ENCODE results near the gene NGRN. TPM values are rescaled to one million over a fixed set of nuclear protein-coding genes. Genes with fewer than 3 reads are reported as not detected.

Gene NGRN
- 98.3 to 117 TPM (median 111 TPM) in 5 replicates for total RNA-seq (2022; extraction: Qiagen RNA extraction; ENCODE audit: low read depth)

GRCh38 chr15:90265271-90266060 lies at the start of gene NGRN:
NGRN (plus strand) TSS chr15:90265672; CDS start chr15:90265713, 41 bp downstream.

GRCh38 chr15:90233387-90234095 lies 31.9 kb upstream of the NGRN start, which contains the start of gene CIB1:
CIB1 (minus strand) TSS chr15:90233941; CDS start chr15:90233885, 56 bp downstream.

DNA sequence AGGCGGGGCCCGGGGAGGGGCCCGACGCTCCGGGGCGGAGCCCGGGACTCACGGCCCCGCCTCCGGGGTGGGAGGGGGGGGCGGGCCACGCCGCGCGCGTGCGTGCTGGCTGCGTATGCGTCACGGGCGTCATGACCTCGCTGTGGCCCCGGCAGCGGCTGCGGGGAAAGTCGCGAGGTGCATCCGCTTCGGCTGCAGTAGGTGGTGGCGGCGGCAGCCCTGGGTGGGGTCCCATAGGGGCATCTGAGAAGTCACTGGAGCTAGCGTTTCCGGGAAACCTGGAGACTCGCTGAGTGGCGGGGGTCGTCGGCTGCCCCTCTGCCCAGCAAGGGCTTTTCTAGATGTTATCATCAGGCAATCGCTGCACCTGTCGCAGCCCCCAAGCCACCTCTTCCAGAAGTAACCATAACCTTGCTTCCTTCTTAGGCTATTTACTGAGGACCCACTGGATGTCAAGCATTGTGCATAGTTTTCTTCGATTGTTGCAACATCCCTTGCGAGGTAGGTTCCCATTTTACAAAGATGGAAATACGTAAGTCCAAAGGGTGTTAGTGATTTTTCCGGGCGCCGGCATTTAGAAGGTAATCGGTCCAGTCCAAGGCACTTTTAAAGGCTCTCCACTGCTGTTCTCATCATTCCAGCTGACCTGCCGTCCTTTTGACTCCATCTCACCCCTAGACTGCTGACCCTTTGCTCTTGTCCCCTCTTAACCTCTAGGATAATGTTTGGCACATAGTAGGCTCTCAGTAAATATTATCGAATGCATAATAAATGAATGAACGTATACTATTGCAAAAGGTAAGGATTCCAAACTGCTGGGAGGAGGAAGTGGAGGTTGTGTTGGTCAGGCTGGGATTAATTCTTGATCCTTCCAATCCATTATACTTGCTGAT lies 31.1 kb upstream of the NGRN start, which contains the start of gene GDPGP1:
GDPGP1 (plus strand) TSS at position 114 of the 893 bp plus-strand sequence. CDS start 6,700 bp downstream, outside the sequence.

GRCh38 chr15:90249203-90249863 lies 16.1 kb upstream of the NGRN start, which contains the start of gene TTLL13:
TTLL13 (plus strand) TSS chr15:90249556; CDS start chr15:90250631, 1,075 bp downstream.

Other genes starting within 250 kb of the NGRN start
- 38.6 to 45.8 TPM (median 43.8 TPM) in 5 replicates for gene IDH2, start 163.2 kb upstream of the NGRN start, total RNA-seq (2022; extraction: Qiagen RNA extraction; ENCODE audit: low read depth)
- 66.5 to 111 TPM (median 100 TPM) in 5 replicates for gene SEMA4B, start 64.3 kb upstream of the NGRN start, total RNA-seq (2022; extraction: Qiagen RNA extraction; ENCODE audit: low read depth)
- gene CIB1, start 31.7 kb upstream of the NGRN start, total RNA-seq (2022; extraction: Qiagen RNA extraction; ENCODE audit: low read depth) = 187 to 226 TPM (median 220 TPM) in 5 replicates
- gene GDPGP1, start 31.5 kb upstream of the NGRN start, total RNA-seq (2022; extraction: Qiagen RNA extraction; ENCODE audit: low read depth) = 3.7 to 6.0 TPM (median 4.9 TPM) in 5 replicates
- 0.17 to 0.51 TPM (median 0.24 TPM) in 4 of 5 replicates, not detected in the other for gene TTLL13, start 16.1 kb upstream of the NGRN start, total RNA-seq (2022; extraction: Qiagen RNA extraction; ENCODE audit: low read depth)
- gene ZNF774, start 86.6 kb downstream of the NGRN start, total RNA-seq (2022; extraction: Qiagen RNA extraction; ENCODE audit: low read depth) = 0.58 to 1.5 TPM (median 1.2 TPM) in 5 replicates
- gene IQGAP1, start 122.6 kb downstream of the NGRN start, total RNA-seq (2022; extraction: Qiagen RNA extraction; ENCODE audit: low read depth) = 134 to 200 TPM (median 158 TPM) in 5 replicates